ENCODE results near the gene NUAK2.

Gene NUAK2

DNA sequence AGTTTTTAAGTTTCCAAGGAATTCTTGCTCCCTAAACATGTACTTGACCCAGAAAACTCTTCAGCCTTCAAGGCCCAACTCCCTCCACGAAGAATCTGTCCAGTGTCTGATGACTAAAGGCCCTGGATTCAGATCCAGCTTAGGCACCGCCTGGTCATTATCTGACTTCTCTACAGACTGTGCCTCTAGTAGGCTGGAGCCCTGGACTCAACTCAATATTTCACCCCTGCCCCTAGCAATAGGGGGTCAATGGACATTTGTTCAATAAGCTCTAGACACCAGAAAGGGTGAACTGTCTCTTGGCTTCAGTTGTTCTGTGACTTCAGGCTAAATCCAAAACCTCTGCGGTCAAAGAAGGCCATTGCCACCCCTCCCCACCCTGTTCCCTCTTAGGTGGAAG, 34.5 kb downstream of the NUAK2 start:
- no peak for DNase-seq (ENCODE audit: low spot score)
- ATAC-seq (ENCODE audit: low read depth), result no peak
- H3K4me3 ChIP-seq (ENCODE audit: severe bottlenecking), result no peak overlapping the region
- peaks cover 23% of the 10 kb centered on the region for H3K4me1 ChIP-seq (ENCODE audit: insufficient read depth, poor library complexity, severe bottlenecking)
- H3K27ac ChIP-seq (ENCODE audit: poor library complexity, severe bottlenecking), result peak overlapping the region; percentile 92
- TF ChIP-seq, protein P1, sequence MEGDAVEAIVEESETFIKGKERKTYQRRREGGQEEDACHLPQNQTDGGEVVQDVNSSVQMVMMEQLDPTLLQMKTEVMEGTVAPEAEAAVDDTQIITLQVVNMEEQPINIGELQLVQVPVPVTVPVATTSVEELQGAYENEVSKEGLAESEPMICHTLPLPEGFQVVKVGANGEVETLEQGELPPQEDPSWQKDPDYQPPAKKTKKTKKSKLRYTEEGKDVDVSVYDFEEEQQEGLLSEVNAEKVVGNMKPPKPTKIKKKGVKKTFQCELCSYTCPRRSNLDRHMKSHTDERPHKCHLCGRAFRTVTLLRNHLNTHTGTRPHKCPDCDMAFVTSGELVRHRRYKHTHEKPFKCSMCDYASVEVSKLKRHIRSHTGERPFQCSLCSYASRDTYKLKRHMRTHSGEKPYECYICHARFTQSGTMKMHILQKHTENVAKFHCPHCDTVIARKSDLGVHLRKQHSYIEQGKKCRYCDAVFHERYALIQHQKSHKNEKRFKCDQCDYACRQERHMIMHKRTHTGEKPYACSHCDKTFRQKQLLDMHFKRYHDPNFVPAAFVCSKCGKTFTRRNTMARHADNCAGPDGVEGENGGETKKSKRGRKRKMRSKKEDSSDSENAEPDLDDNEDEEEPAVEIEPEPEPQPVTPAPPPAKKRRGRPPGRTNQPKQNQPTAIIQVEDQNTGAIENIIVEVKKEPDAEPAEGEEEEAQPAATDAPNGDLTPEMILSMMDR (IDR thresholded peaks at IDR 0.05; ENCODE audit: poor library complexity, severe bottlenecking), result no peak
- no peaks in the 10 kb centered on the region for H3K27me3 ChIP-seq (ENCODE audit: insufficient read depth, poor library complexity, severe bottlenecking)
- no peaks in the 10 kb centered on the region for H3K36me3 ChIP-seq (ENCODE audit: low read depth)
- no peaks in the 10 kb centered on the region for H3K9me3 ChIP-seq (ENCODE audit: severe bottlenecking)

DNA sequence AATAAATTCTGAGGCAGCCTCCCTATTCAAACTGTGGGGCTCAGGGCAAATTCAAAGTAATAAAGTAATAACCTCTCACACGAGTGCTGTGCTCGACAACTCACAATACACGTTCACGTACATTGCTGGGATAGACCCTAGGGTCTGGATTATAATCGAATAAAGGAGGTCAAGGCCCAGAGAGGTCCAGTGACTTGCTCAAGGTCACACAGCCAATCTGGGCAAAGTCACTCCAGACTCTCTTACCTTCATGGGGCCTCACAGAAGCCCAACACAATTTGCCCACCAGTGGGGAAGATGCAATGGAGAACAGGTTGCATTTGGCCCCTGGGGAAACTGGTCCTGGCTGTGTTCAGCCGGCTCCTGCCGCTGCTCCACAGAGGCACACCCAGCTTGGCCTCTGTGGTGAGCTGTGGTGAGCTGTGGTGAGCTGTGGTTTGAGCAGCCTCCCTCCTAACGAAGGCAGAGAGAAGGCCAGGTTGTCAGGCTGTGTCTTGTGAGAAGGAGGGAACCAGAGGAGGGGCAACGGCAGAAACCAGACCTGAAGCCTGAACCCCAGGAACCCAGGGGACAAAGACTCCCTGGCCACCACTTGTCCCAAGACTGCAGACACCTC, 35.1 kb downstream of the NUAK2 start:
- Histone ChIP-seq H3K4me1 (ENCODE audit: insufficient read depth, poor library complexity, severe bottlenecking) (peaks cover 23% of the 10 kb centered on the region), H3K36me3 (ENCODE audit: low read depth) (no peaks in the 10 kb centered on the region), H3K27me3 (ENCODE audit: insufficient read depth, poor library complexity, severe bottlenecking) (no peaks in the 10 kb centered on the region), H3K9me3 (ENCODE audit: severe bottlenecking) (no peaks in the 10 kb centered on the region), H3K4me3 (ENCODE audit: severe bottlenecking) (no peak overlapping the region), H3K27ac (ENCODE audit: poor library complexity, severe bottlenecking) (peak overlapping the region; percentile 92)
- TF ChIP-seq, protein P1 (IDR thresholded peaks at IDR 0.05; ENCODE audit: poor library complexity, severe bottlenecking), result no peak
- DNase-seq (ENCODE audit: low spot score), result no peak
- ATAC-seq (ENCODE audit: low read depth), result no peak

DNA sequence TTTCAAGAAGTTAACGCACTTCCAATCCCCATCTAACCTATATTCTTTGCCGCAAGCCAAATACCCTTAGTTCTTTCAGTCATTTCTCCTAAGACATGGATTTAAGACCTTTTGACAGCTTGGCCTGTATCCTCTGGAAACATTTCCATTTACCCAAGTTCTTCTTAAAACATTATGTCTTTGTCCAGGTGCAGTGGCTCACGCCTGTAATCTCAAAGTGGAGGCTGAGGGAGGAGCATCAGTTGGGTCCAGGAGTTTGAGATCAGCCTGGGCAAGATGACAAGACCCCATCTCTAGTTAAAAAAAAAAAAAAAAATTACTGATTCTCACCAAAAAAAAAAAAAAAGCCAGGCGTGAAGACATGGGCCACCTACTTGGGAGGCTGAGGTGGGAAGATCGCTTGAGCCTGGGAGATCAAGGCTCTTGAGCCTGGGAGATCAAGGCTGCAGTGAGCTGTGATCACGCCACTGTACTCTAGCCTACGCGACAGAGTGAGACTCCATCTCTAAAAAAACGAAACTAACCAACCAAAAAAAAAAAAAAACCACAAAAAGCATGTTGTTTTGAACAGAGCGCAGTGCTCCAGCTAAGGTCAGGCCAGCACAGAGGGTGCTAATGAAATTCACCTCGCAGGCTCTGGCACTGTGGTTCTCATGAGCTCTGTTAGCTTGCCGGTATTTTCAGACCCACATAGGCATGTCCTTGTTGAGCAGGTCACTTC, 36.0 kb downstream of the NUAK2 start:
- Histone ChIP-seq H3K27ac (ENCODE audit: poor library complexity, severe bottlenecking) (peak overlapping the region; percentile 92), H3K9me3 (ENCODE audit: severe bottlenecking) (no peaks in the 10 kb centered on the region), H3K4me1 (ENCODE audit: insufficient read depth, poor library complexity, severe bottlenecking) (peaks cover 23% of the 10 kb centered on the region), H3K36me3 (ENCODE audit: low read depth) (no peaks in the 10 kb centered on the region), H3K27me3 (ENCODE audit: insufficient read depth, poor library complexity, severe bottlenecking) (no peaks in the 10 kb centered on the region), H3K4me3 (ENCODE audit: severe bottlenecking) (no peak overlapping the region)
- DNase-seq (ENCODE audit: low spot score) (no peak), ATAC-seq (ENCODE audit: low read depth) (no peak)
- TF ChIP-seq, protein P1 (IDR thresholded peaks at IDR 0.05; ENCODE audit: poor library complexity, severe bottlenecking), result no peak

DNA sequence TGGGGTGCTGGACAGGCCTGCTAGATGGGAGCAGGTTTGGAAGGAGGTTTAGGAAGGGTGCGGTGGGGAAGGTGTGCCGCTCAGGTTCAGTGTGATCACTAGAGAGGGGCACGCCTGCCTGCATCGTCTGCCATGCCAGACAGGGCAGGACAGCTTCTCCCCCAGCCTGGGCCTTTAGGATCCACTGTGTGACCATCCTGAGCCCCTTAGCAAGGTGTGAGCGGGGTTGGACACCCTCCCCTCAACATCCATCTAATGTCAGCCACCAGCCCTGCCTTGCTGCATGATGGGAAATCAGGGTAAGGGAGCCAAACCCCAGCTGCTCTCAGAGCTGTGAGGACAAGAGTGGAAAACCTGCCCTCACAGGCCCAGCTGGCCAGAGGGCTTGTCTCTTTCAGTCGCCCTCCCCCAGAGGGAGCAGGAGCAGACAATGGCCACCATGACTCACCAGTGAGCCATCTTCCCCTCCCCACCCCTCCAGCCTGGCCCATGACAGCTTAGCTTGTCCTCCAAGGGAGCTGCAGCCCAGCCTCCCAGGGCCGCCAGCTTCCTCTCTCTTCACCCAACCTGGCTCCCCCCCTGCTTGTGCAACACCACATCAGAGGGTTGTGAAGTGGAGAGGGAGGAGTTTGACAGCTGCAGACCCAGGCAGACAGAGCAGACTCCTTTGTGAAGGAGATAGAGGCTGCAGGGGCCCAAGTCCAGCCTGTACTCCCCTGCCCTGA, 37.0 kb downstream of the NUAK2 start:
- Histone ChIP-seq H3K4me1 (ENCODE audit: insufficient read depth, poor library complexity, severe bottlenecking) (peaks cover 23% of the 10 kb centered on the region), H3K27ac (ENCODE audit: poor library complexity, severe bottlenecking) (peak overlapping the region; percentile 92), H3K9me3 (ENCODE audit: severe bottlenecking) (no peaks in the 10 kb centered on the region)

More for the DNA sequence above, 37.0 kb downstream of the NUAK2 start:
- Histone ChIP-seq H3K36me3 (ENCODE audit: low read depth) (no peaks in the 10 kb centered on the region), H3K27me3 (ENCODE audit: insufficient read depth, poor library complexity, severe bottlenecking) (no peaks in the 10 kb centered on the region), H3K4me3 (ENCODE audit: severe bottlenecking) (no peak overlapping the region)
- ATAC-seq (ENCODE audit: low read depth), result peak; percentile 96
- DNase-seq (ENCODE audit: low spot score), result peak; percentile 100
- TF ChIP-seq, protein P1 (IDR thresholded peaks at IDR 0.05; ENCODE audit: poor library complexity, severe bottlenecking), result no peak
